ENCODE measurements around the gene RXRA. TPM values are rescaled to one million over a fixed set of nuclear protein-coding genes. Genes with fewer than 3 reads are reported as not detected.

Gene RXRA
- total RNA-seq, 4 donors from 2014 or later, result 53.3 to 87.8 (median 69.6) TPM

- DNase-seq (ENCODE audit: low spot score), result no peak
These were observed 42.0 kb upstream of the RXRA start for GRCh38 chr9:134284273-134284672.

GRCh38 chr9:134284741-134285140, 41.5 kb upstream of the RXRA start:
- DNase-seq (ENCODE audit: low spot score) (no peak), ATAC-seq (ENCODE audit: low FRiP score) (no peak)
- TF ChIP-seq CTCF (IDR thresholded peaks at IDR 0.05), result no peak

More at GRCh38 chr9:134284273-134284672, 42.0 kb upstream of the RXRA start:
- ATAC-seq (ENCODE audit: low FRiP score), result no peak
- TF ChIP-seq CTCF (IDR thresholded peaks at IDR 0.05), result no peak

- no peak for TF ChIP-seq CTCF (IDR thresholded peaks at IDR 0.05)
- DNase-seq (ENCODE audit: low spot score) (no peak), ATAC-seq (ENCODE audit: low FRiP score) (no peak)
These were observed 40.9 kb upstream of the RXRA start for GRCh38 chr9:134285215-134285845.

GRCh38 chr9:134286471-134287245, 39.6 kb upstream of the RXRA start:
- DNase-seq (ENCODE audit: low spot score), result no peak
- ATAC-seq (ENCODE audit: low FRiP score), result no peak
- TF ChIP-seq CTCF (IDR thresholded peaks at IDR 0.05), result no peak

- DNase-seq (ENCODE audit: low spot score), result no peak
- no peak for TF ChIP-seq CTCF (IDR thresholded peaks at IDR 0.05)
- no peak for ATAC-seq (ENCODE audit: low FRiP score)
These were observed 38.4 kb upstream of the RXRA start for GRCh38 chr9:134287591-134288491.

GRCh38 chr9:134288746-134289145, 37.5 kb upstream of the RXRA start:
- DNase-seq (ENCODE audit: low spot score) (no peak), ATAC-seq (ENCODE audit: low FRiP score) (no peak)
- no peak for TF ChIP-seq CTCF (IDR thresholded peaks at IDR 0.05)
